Activated gamma-delta T cell treated with Interleukin-2 at 50 U/mL for 16 hours (primary cell): ENCODE data around the gene BHLHA15.

Experiments
- DNase-seq: peaks from one replicate; pipeline ENCODE4 v3.0.0-alpha.2; 2020

The BHLHA15 gene

GRCh38 chr7:98211221-98211675 lies at the start of gene BHLHA15:
Gene BHLHA15, plus strand, starts transcription at chr7:98211439. Its CDS starts 871 bp downstream, at chr7:98212310.
- DNase-seq = no peak

- DNase-seq = no peak
Measured at GRCh38 chr7:98162758-98163157, 48.5 kb upstream of the BHLHA15 start.

- no peak for DNase-seq
Measured at GRCh38 chr7:98163269-98163668, 48.0 kb upstream of the BHLHA15 start.

GRCh38 chr7:98163704-98164494 lies 47.3 kb upstream of the BHLHA15 start:
- DNase-seq = no peak

GRCh38 chr7:98165827-98166667 lies 45.2 kb upstream of the BHLHA15 start:
- peak; percentile 43 for DNase-seq

GRCh38 chr7:98166668-98166970 lies 44.6 kb upstream of the BHLHA15 start:
- DNase-seq = no peak

- DNase-seq = no peak
Measured at GRCh38 chr7:98167653-98168052, 43.6 kb upstream of the BHLHA15 start.

- peak; percentile 60 for DNase-seq
Measured at GRCh38 chr7:98168181-98168903, 42.9 kb upstream of the BHLHA15 start.

- DNase-seq = no peak
Measured at GRCh38 chr7:98168904-98169621, 42.2 kb upstream of the BHLHA15 start.

GRCh38 chr7:98170966-98171365 lies 40.3 kb upstream of the BHLHA15 start:
- no peak for DNase-seq

- no peak for DNase-seq
Measured at GRCh38 chr7:98171449-98171848, 39.8 kb upstream of the BHLHA15 start.

GRCh38 chr7:98174334-98175259 lies 36.6 kb upstream of the BHLHA15 start:
- DNase-seq = no peak

- no peak for DNase-seq
Measured at GRCh38 chr7:98175260-98175940, 35.8 kb upstream of the BHLHA15 start.

GRCh38 chr7:98177553-98177952 lies 33.7 kb upstream of the BHLHA15 start:
- DNase-seq = no peak

- DNase-seq = no peak
Measured at GRCh38 chr7:98178321-98178720, 32.9 kb upstream of the BHLHA15 start.

- DNase-seq = no peak
Measured at GRCh38 chr7:98178762-98179490, 32.3 kb upstream of the BHLHA15 start.

GRCh38 chr7:98180751-98181150 lies 30.5 kb upstream of the BHLHA15 start:
- no peak for DNase-seq

- DNase-seq = no peak
Measured at GRCh38 chr7:98185101-98185500, 26.1 kb upstream of the BHLHA15 start.

- no peak for DNase-seq
Measured at GRCh38 chr7:98186452-98187137, 24.6 kb upstream of the BHLHA15 start.

- DNase-seq = no peak
Measured at GRCh38 chr7:98187138-98187502, 24.1 kb upstream of the BHLHA15 start.
